NCI-H1930 (cell line): ENCODE data around the gene RIPK4.
"Not testable (repeated sequence)": the region's sequence is repeated elsewhere in the genome, so short reads cannot be mapped to it uniquely, and the experiment has no call there.

ENCODE experiments used
- DNase-seq, 2 experiments: peaks; one replicate each; lab custom pipeline; 2025; lab: John Stamatoyannopoulos, UW

Gene RIPK4

DNA sequence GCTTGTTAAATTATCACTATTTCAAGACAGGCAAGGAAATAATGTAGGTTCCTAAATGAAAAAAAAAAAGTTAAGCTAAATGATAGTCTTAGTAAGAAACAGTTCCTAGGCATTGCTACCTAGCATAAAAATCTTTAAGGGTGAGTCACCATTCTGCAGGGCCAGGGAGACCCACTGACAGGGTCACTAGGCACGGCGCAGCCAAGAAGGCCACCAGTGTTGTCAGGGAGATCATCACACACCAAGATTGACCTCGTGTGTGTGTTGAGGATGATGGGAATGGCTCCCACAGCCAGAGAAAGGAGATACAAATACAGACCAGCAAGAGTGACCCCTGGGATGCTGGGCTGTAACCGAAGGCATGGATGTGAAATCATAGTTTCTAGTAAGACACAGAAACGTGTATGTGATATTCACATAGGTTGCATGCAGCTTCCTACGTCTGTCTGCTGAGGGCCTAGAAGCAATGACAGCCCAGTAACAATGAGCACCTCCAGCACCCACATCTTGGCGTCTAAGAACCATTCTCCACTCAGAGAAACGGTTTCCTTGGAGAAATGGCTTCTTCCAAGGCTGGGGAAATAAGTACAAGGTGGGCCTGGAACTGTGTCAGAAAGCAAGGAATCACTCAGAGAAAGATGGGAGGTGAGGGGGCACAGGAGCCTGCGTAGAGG is 29.1 kb downstream of the RIPK4 start:
- DNase-seq, result no peak

DNA sequence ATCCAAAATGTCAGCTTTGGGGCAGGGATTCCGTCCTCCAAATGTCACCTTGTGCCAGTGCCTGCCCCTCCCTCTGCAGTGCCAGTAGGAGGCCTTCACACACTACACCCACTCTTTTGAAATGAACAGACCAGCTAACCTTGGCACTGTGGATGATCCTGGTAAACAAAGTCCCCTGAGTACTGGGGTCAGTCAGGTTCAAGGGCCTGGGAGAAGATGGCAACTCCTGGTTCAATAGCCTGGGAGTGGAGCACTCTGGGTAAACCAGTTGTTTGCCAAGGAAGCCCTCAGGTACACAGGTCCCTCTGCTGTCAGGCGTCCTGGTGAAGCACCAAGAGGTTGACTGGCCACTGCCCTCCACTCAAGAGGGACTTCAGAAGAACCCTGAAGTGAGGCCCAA is 30.4 kb downstream of the RIPK4 start:
- no peak for DNase-seq

DNA sequence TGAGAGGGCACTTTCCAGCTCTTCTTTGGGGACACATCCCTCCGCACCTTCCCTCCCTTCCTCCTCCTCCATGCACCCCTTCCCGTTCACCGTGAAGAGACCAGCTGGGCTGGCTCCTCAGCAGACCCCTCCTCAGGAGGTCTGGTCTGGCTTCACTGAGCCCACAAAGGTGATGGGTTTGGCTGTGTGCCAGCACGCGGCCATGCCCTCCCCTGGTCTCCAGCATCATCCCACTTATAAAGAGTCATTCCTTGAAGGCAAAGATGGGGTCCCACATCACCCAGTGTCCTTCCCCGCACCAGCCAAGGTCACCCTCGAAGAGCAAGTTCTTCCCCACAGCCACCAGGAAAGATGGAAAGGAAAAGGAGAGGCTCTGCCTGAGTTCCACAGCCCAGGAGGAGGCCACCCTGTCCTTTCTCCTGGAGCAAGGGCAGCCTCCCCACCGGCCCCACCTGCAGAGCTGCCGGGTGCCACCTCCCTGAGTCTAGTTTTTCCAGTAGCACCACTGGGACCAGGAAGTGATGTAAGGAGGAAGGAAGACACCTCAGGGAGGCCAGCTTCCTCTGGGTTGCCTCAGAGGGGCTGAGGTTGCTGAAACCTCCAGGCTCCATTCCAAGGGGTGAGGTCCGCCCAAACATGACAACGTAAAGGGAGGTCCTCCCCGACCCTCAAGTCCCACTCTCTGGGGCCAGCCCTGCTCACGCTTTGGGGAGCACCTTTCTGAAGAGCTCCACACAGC is 32.7 kb downstream of the RIPK4 start:
- no peak for DNase-seq

DNA sequence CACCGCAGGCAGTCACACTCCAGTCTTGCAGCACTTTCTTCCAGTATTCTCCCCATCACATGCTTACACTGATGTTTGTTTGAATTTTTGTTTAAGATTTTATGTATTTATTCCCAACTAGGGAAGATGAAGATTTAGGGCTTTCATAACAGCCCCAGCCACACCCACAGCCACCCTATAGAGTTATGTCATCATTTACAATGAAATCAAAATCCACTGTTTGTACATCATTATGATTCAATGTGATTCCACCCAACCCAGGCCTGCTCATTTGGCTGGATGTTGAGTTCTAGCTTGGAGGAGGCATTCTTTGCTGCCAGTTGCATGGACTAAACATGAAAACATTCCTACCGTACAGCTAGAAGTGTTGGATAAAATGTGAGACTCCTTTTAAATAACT is 35.8 kb downstream of the RIPK4 start:
- no peak for DNase-seq

DNA sequence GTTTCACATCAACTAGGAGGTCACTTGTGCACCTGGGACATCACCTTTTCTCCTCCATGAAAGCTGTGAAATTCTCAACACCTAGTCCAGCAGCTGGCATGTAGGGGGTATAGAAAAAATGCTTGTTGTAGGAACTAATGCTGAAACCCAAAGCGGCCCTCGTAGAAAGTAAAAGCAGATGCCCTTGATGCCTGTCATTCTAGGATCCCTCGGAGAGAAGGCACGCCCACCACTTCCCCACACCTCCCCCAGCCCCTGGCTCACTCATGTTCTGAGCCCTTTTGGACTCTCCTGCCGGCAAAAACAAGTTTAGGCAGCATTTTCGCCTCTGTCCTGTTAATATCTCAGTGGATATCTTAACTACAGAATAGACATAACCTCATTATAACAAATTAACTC is 36.5 kb downstream of the RIPK4 start:
- DNase-seq, result no peak

DNA sequence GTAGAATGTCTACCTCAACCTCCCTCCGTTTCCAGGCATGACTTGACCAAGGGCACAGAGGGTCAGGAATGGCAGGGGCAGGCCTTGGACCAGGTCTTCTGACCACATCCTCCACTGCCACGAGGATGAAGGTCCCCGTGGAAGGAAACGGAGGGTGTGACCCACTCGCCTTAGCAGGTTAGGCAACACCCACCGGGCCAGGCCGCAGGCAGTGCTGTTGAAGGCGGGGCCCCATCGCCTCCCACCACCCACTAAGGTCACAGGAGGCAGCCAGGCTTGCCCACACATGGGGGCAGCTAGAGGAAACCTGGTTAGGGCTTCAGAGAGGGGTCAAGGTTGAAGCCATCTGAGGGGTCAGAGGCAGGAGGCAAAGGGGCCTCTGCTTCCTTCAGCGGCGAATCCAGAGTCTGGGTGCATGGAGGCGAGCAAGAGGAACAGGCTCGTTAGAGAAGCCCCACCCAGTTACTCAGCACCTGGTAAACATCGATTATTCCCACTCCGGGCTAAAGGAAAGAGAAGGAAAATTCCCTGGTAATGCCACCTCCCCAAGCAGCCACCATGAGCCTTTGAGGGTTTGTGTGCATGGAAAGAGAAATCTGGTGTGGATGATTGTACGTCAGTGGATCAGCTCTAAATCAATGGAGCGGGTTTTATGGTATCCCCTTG is 37.0 kb downstream of the RIPK4 start:
- no peak for DNase-seq

DNA sequence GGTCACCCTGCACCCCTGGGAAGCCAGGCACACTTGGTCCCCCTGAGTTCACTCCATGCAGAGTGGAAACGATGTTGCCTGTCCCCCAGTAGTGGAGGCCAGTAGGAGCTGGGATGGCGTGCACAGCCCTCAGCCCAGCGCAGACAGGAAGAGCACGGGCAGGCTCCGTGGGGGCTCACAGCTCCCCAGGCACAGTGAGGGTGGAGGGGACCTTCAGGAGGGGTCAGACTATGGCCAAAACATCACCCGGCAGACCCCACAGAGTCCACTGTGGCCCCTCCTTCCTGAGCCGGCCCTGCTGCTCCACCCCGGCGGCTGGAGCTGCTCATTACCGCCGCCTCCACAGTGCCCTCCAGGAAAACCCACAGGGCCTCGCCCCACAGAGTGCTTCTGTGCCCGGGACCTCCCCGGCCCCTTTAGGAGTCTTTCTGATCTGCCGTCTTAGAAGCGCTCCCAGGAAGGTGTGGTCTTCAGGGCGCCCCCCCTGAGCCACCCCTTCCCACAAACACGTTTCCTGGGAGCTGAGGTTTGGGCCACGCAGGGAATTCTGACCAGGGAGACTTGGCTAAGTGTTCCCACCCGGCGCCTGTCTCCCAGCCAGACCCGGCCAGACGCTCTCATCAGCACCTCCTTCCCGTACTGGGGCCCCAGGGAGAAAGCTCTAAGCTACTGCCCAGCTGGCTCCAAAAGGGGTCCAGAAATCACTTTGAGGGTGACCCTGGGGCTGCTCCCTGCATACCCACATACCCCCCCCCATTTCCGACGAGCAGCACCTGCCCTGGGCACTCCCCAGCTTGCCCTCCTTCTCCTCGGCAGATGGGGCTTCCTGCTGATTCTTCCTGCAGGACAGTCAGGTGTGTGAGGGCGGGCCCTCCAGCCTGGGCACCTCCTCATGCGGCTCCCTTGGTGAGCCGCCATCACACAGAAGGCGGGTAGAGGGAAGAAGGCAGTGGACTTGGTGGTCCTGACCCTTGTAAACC is 38.8 kb downstream of the RIPK4 start:
- DNase-seq, result no peak

DNA sequence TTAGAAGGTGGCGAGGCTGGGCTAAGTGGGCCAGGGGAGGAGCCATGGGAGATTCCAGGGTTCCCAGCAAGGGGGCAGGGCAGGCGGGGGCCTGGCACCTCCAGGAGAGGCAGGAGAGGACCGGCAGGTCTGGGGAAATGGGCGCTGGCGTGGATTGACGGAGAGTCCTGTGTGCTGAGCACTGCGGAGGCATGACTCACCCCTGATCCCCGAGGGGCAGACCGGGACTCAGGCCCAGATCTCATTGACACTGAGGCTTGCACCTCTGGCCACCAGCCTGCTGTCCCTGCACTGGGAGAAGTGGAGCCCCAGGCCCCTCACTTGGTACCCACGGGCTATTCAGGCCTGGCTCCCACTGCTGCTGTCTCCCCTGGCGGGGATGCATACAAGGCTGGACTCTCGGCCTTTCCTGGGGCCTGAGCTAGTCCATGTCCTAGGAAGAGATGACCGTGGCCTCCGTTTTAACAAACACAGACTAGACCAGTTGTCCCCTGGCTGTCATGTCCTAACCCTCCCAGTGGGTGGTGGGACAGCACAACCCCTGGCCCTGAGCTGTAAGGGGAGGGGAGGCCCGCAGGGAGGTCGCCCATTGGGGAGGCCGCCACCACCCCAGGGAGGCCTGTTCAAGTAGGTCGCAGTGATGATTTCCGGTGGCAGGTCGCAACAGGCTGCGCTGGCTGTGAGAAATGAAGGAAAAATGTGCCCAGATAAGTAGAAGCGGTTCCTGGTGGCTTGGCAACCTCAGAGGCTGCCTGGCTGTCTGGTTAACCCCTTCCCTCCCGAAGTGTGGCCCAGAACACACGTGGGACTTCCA is 39.7 kb downstream of the RIPK4 start:
- no peak for DNase-seq

DNA sequence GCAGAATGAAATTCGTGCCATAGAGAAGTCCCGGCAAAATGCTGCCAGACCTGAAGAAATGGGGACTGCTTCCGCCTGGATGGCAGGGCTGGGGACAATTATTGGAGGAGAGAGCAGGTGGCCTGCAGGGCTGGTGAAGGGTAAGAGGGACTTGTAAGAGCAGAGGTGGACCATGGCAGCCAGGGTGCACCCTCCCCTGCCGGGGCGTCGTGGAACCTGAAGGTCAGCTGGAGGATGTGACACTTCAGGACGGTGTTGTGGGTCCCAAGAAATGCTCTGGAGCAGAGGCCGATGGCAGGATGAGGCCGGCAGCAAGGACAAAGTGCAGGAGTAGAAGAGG is 40.3 kb downstream of the RIPK4 start:
- DNase-seq, result no peak

DNA sequence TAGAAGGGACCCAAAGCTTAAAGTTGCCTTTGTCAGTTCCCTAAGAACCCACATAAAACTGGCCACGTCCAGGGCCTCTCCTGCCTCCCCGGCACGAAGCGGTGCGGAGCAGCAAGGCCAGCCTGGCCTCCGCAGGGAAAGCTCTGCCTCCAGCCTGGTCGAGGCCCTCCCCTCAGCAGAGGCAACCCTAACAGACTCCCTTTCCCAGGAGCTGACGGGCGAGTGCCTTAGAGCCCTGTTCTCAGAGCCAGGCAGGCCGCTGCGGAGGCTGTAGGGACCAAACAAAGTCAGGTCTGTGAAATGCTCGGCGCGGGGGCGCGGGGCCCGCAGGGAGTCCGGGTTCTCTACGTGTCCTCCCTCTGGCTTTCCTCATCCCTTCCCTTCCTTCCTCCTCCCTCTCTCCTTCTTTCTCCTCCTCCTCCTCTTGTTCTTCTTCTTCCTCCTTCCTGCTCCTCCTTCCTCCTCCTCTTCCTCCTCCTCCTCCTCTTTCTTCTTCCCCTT is 40.7 kb downstream of the RIPK4 start:
- no peak for DNase-seq

DNA sequence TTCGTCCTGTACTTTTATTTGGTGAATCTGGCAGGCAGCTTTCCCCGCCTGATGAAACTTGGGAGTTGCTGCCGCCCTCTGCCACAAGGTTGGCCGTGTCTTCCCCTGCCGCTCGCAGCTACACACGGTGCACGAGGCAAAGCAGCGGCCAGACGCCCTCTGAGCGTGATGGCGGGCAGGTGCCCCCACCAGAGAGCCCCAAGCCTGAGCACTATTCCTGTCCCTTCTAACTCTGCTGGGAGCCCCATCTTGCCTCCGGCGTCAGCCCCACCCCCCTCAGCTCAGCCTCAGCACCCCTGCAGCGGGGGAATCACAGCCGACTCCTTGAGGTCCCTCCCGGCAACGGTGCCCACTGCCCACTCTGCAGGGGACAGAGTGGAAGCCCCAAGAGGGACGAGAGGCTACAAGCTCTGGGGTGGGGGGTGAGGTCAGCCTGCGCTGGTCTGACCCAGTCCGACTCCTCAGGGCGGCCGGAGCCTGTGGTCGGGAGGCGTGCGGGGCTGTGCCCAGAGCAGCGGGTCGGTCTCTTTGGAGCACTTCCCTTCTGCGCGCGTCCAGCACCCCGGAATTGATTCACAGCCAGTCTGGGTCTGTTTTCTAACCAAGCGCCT is 41.3 kb downstream of the RIPK4 start:
- DNase-seq, result no peak

DNA sequence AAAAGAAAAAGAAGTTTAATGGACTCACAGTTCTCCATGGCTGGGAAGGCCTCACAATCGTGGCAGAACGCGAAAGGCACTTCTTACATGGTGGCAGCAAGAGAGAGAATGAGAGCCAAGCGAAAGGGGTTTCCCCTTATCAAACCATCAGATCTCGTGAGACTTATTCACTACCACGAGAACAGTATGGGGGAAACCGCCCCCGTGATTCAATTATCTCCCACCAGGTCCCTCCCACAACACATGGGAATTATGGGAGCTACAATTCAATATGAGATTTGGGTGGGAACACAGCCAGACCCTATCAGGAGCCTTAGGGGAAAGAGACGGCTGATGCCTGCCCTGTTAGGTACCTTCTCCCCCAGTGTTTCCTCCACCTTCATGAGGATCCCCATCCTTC is 43.0 kb downstream of the RIPK4 start:
- DNase-seq, result not testable (repeated sequence)

DNA sequence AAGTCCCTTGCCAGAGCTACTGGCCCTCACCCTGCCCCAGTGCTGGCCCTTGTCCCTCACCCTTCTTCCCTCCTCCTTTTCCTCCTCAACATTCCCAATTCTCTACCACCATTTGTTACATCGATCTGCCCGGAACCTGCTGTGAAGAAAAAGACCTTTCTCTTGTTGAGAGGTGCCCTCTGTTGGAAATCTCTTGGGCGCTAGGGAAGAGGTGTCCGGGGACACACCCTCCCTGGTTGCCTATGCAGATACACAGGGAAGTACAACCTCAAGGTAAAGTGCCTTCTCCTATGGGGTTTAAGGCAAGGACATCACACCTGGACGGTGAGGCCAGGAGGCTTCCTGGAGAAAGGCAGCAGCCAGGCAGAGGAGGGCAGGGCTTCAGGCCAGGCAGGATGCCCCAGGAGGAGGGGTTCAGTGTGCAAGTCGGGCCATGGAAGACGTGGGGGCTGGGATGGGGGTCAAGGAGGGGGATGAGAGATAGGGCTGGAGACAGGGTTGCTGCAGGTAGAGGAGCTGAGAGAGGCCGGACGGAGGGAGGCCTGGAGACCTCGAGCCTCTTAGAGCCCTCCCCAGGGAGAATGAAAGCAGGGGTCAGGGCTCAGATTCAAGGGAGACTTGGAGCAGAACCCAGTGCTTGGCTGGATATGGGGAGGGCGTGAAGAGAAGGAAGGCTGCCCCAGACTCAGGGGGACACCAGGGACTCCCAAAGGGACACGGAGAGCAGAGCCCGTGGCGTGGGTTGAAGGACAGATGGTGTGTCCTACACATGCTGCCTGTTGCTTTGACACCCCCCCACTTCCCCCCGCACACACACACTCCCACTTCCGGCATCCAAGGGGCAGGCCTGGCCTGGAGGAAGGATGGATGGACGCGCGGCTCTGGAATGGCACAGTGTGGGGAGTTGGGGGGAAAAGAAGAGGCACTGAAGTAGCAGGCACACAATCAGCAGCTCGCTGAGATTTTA is 44.5 kb downstream of the RIPK4 start:
- DNase-seq, result no peak

DNA sequence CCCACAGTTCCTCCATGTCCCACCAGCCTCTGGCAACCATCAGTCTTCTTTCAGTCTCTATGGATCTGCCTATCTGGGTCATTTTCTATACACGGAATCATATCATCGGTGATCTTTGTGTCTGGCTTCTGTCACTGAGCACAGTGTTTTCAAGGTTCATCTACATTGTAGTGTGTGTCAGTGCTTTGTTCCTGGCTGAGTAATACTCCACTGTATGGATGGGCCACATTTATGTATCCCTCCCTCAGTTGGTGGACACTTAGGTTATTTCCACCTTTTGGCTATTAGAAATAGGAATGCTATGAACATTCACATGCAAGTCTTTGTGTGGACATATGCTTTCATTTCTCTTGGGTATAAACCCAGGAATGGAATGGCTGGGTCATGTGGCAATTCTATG is 46.6 kb downstream of the RIPK4 start:
- no peak for DNase-seq

DNA sequence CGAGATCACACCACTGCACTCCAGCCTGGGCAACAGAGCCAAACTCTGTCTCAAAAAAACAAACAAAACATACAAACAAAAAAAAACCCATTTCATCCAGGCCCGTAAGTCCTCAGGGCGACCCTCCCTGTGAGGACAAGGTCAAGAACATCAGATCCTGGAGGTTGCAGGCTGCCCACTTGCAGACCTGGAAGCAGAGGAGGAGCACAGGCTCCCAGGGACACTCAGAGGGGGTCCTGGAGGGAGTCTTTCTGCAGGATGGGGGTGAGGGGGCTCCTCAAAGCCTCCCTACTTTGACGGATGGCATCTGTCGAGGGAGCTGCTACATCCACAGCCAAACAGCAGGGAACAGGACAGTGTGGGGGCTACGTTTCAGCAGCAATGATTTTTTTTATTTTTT is 47.2 kb downstream of the RIPK4 start:
- DNase-seq, result no peak

DNA sequence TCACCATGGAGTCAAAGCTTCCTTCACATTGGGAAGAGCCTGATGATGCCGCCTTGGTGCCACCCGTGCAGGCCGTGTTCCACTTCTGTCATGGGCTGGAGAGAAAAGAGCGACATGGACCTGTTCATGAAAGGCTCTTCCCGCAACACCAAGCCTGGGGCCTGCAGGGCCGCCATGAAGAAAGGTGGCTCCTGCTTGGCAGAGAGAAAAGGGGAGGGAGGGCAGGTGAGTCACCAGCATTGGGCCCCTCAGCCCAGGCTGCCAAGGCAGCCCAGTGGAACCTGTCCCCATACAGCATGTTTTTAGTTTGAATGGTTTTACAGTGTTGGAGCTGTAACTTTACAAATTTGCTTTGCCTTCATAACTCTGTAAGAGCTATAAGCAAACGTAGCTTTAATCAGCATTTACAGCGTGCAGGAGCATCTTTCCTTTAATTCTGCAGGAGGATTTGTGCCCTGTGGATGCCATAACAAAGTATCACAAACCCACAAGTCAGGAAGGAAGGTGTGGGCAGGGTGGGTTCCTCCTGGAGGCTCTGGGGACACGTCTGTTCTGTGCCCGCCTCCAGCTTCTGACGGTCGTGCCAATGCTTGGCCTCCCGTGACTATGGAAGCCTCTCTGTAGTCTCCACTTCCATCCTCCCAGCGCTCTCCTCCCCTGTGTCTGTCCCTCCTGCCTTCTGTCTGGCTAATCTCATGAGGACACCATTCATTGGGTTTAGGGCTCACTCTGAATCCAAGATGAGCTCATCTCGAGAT is 49.1 kb downstream of the RIPK4 start:
- DNase-seq, result no peak

DNA sequence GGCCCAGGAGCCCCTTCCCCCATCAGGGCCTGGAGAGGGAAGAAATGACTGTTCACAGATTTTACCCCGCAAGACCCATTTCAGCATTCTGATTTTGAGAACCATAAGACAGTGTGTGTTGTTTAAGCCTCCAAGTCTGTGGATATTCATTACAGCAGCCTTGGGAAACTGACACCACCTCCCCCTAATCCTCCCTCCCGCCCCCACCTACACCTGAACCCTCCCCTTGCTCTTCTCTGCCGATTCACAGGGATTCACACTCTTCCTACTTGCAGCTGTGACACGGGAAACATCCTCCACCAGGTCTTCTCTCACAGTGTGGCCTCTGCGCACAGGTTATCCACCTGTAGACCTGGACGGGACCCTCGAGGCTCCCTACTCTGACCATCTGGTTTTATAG is 50.1 kb downstream of the RIPK4 start:
- DNase-seq, result no peak

DNA sequence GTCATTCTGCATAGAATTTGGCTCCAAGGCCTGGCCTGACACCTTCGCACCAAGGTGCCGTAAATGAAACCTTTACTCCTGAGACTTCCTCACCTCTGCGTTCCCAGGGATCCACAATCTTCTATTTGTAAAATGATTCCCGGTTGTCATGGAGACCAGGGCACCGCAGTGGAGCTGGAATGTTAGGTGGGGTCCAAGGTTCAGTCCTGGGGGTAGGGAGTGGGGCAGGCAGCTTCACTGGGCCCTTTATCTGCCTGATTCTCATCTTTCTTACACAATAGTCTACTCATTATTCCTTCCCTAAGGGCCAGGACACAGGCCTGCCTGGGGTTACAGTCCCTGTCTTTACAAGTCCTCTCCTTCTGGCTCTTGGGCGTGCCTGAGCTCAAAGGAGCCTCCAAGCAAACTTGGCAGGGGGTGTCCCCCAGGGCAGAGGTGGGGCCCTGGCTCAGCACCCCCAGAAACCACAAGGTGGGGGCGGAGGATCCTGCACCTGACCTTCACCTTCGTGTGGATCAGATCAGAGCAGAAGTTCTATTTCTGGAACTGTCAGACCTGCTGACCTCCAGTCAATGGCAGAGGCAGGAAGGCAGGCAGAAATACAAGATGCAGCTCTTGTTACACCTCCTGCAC is 51.1 kb downstream of the RIPK4 start:
- no peak for DNase-seq
